WTC11 (cell line): ENCODE results near the gene UQCRHL. TPM values are rescaled to one million over a fixed set of nuclear protein-coding genes. Genes with fewer than 3 reads are reported as not detected.

Source experiments
- ATAC-seq: fragments of 200-7000 bp; cut with Tn5 transposase; 2 replicates; pipeline ENCODE4 v1.10.0; 2021; ENCODE audit warnings: mild to moderate bottlenecking, moderate library complexity
- CTCF ChIA-PET: fragments of 300-600 bp; sonication (Branson Sonifier 250); formaldehyde crosslinking; loops from one replicate; lab custom pipeline; 2021; ENCODE audit warnings: antibody characterized with exemption; lab: Charles Lee
- POLR2A ChIA-PET: fragments of 350-600 bp; sonication (Branson Sonifier 250); formaldehyde crosslinking; loops from one replicate; lab custom pipeline; 2021; ENCODE audit warnings: antibody characterized with exemption; lab: Charles Lee
- DNase-seq: peaks from one replicate; pipeline ENCODE4 v3.0.0; 2021; ENCODE audit warnings: low spot score
- H3K27ac Mint-ChIP-seq: 2 replicates; pipeline ENCODE4 v1.8.0; 2021; ENCODE audit warnings: mixed read lengths
- H3K27me3 Mint-ChIP-seq: 2 replicates; pipeline ENCODE4 v1.8.0; 2021; ENCODE audit warnings: low read depth, mild to moderate bottlenecking, moderate library complexity, mixed read lengths
- H3K36me3 Mint-ChIP-seq: 2 replicates; pipeline ENCODE4 v1.8.0; 2021; ENCODE audit warnings: mixed read lengths
- H3K4me1 Mint-ChIP-seq: 2 replicates; pipeline ENCODE4 v1.8.0; 2022; ENCODE audit warnings: mixed read lengths
- H3K4me3 Mint-ChIP-seq: 2 replicates; pipeline ENCODE4 v1.8.0; 2021; ENCODE audit warnings: mild to moderate bottlenecking, moderate library complexity, mixed read lengths
- H3K9me3 Mint-ChIP-seq: 2 replicates; pipeline ENCODE4 v1.8.0; 2021; ENCODE audit warnings: mixed read lengths
- ARID4B ChIP-seq: sonication (generic); formaldehyde crosslinking; IDR thresholded peaks from 2 replicates; pipeline ENCODE4 v1.8.0; 2023; ENCODE audit warnings: missing genetic modification reagents, mild to moderate bottlenecking, borderline replicate concordance
- ERG ChIP-seq: fragments of 250-450 bp; sonication (Bioruptor Pico); IDR thresholded peaks from 2 replicates; pipeline ENCODE4 v1.8.0; 2021; ENCODE audit warnings: mild to moderate bottlenecking
- ESRRA ChIP-seq: sonication (generic); formaldehyde crosslinking; IDR thresholded peaks from 2 replicates; pipeline ENCODE4 v1.8.1; 2022; ENCODE audit warnings: mild to moderate bottlenecking, missing genetic modification reagents, borderline replicate concordance
- ETV6 ChIP-seq: sonication (generic); formaldehyde crosslinking; IDR thresholded peaks from 2 replicates; pipeline ENCODE4 v1.8.1; 2022; ENCODE audit warnings: mild to moderate bottlenecking, missing genetic modification reagents
- FOXJ3 ChIP-seq: sonication (generic); formaldehyde crosslinking; IDR thresholded peaks from 2 replicates; pipeline ENCODE4 v1.9.0; 2021; ENCODE audit warnings: missing genetic modification reagents, mild to moderate bottlenecking, borderline replicate concordance
- FOXP1 ChIP-seq: sonication (generic); formaldehyde crosslinking; IDR thresholded peaks from 2 replicates; pipeline ENCODE4 v1.8.0; 2022; ENCODE audit warnings: missing genetic modification reagents, mild to moderate bottlenecking, moderate library complexity, borderline replicate concordance
- GABPB1 ChIP-seq: sonication (generic); formaldehyde crosslinking; IDR thresholded peaks from 2 replicates; pipeline ENCODE4 v1.8.1; 2023; ENCODE audit warnings: mild to moderate bottlenecking, missing genetic modification reagents
- GRHL2 ChIP-seq: fragments of 250-450 bp; sonication (Bioruptor Pico); IDR thresholded peaks from 2 replicates; pipeline ENCODE4 v1.8.0; 2022; ENCODE audit warnings: mild to moderate bottlenecking, moderate library complexity; ENCODE audit not compliant: insufficient replicate concordance, severe bottlenecking
- HMGXB4 ChIP-seq: sonication (generic); formaldehyde crosslinking; IDR thresholded peaks from 2 replicates; pipeline ENCODE4 v1.8.1; 2023; ENCODE audit warnings: mild to moderate bottlenecking, moderate library complexity, missing genetic modification reagents
- IRF1 ChIP-seq: sonication (generic); formaldehyde crosslinking; IDR thresholded peaks from 2 replicates; pipeline ENCODE4 v1.8.0; 2023; ENCODE audit warnings: missing genetic modification reagents
- JUN ChIP-seq: sonication (generic); formaldehyde crosslinking; IDR thresholded peaks from 2 replicates; pipeline ENCODE4 v1.8.0; 2023; ENCODE audit warnings: mild to moderate bottlenecking, missing genetic modification reagents
- MYBL2 ChIP-seq: sonication (generic); formaldehyde crosslinking; IDR thresholded peaks from 2 replicates; pipeline ENCODE4 v1.8.1; 2023; ENCODE audit warnings: mild to moderate bottlenecking, moderate library complexity, missing genetic modification reagents
- NFATC4 ChIP-seq: fragments of 250-450 bp; sonication (Bioruptor Pico); IDR thresholded peaks from 2 replicates; pipeline ENCODE4 v1.9.0; 2021; ENCODE audit warnings: mild to moderate bottlenecking
- NR2C2 ChIP-seq: sonication (generic); formaldehyde crosslinking; IDR thresholded peaks from 2 replicates; pipeline ENCODE4 v1.8.0; 2022; ENCODE audit warnings: mild to moderate bottlenecking, missing genetic modification reagents
- TP53 ChIP-seq: sonication (generic); formaldehyde crosslinking; IDR thresholded peaks from 2 replicates; pipeline ENCODE4 v1.8.1; 2023; ENCODE audit warnings: mild to moderate bottlenecking, missing genetic modification reagents
- ZNF219 ChIP-seq: sonication (generic); formaldehyde crosslinking; IDR thresholded peaks from 2 replicates; pipeline ENCODE4 v1.8.0; 2023; ENCODE audit warnings: missing genetic modification reagents, mild to moderate bottlenecking, borderline replicate concordance
- ZNF512 ChIP-seq: sonication (generic); formaldehyde crosslinking; IDR thresholded peaks from 2 replicates; pipeline ENCODE4 v1.8.1; 2022; ENCODE audit warnings: missing genetic modification reagents, borderline replicate concordance
- ZNF532 ChIP-seq: fragments of 250-450 bp; sonication (Bioruptor Pico); IDR thresholded peaks from 2 replicates; pipeline ENCODE4 v1.9.0; 2021; ENCODE audit warnings: mild to moderate bottlenecking, borderline replicate concordance
- total RNA-seq: library from RNA; stranded (reverse); gene quantifications from 3 replicates; pipeline ENCODE4 v1.2.3, GENCODE V29; 2021

UQCRHL gene
- total RNA-seq, 1 experiment from 2014 or later: 3.8 TPM

- peak; percentile 85 for DNase-seq
- Mint-ChIP-seq H3K4me1 (peaks cover 46% of the 10 kb centered on the region), H3K27ac (peak overlapping the region; percentile 100), H3K27me3 (no peaks in the 10 kb centered on the region; the same call in 1 of the 2 replicates), H3K4me3 (peak overlapping the region; percentile 89), H3K9me3 (no peaks in the 10 kb centered on the region), H3K36me3 (peaks cover 7% of the 10 kb centered on the region)
- peak; percentile 52 for ATAC-seq
- ChIA-PET POLR2A (interaction anchor here (0.6 to 2.7 kb wide), 9 partner anchors 10 to 416 kb away, joined by 3 to 50 read pairs (median 4); partner anchors contain the start of gene SPEN), CTCF (interaction anchor here (0.5 to 2.1 kb wide), 7 partner anchors 13 to 456 kb away, joined by 3 to 32 read pairs (median 4); partner anchors contain the start of gene SPEN)
- TF ChIP-seq HMGXB4 (CRISPR knock-in tag) (peak; percentile 57), ZNF219 (CRISPR knock-in tag) (peak; percentile 27; the same call in 1 of the 2 replicates), GABPB1 (CRISPR knock-in tag) (no peak; the same call in 1 of the 2 replicates), IRF1 (no peak), NR2C2 (peak; percentile 41; the same call in 1 of the 2 replicates), ARID4B (peak; percentile 9; the same call in 1 of the 2 replicates), FOXP1 (CRISPR knock-in tag) (peak; percentile 86), TP53 (CRISPR knock-in tag) (peak; percentile 63; the same call in 1 of the 2 replicates), ZNF532 (CRISPR knock-in tag) (no peak), ZNF512 (no peak), MYBL2 (peak; percentile 73), ESRRA (CRISPR knock-in tag) (no peak), ETV6 (CRISPR knock-in tag) (peak; percentile 52; the same call in 1 of the 2 replicates), GRHL2 (CRISPR knock-in tag) (no peak), ERG (no peak), JUN (peak; percentile 86), FOXJ3 (CRISPR knock-in tag) (no peak), NFATC4 (CRISPR knock-in tag) (no peak)
These were observed 27.2 kb upstream of the UQCRHL start for GRCh38 chr1:15834406-15835204.
